GM23248 (cell line): Measurements from ENCODE around the gene GTF2F2. TPM values are rescaled to one million over a fixed set of nuclear protein-coding genes. Genes with fewer than 3 reads are reported as not detected.
A peak's percentile ranks its signal among the peaks of the same experiment; 100 is the strongest.

Experiments
- DNase-seq: peaks from one replicate; pipeline ENCODE4 v3.0.0-alpha.2; 2015
- H2AFZ ChIP-seq: fragments of 200-600 bp; sonication (generic); 2 replicates; pipeline ENCODE4 v1.6.1; 2016; ENCODE audit warnings: antibody characterized with exemption
- H3F3A ChIP-seq: fragments of 200-600 bp; sonication (generic); 2 replicates; pipeline ENCODE4 v1.6.1; 2016; ENCODE audit warnings: mild to moderate bottlenecking, antibody characterized with exemption, mixed run types; ENCODE audit not compliant: insufficient read depth
- H3K27ac ChIP-seq: fragments of 200-600 bp; sonication (generic); 2 replicates; pipeline ENCODE4 v1.5.1; 2016; ENCODE audit warnings: mild to moderate bottlenecking
- H3K27me3 ChIP-seq: fragments of 200-600 bp; sonication (generic); replicated peaks from 2 replicates; pipeline ENCODE4 v1.6.1; 2016; ENCODE audit warnings: mild to moderate bottlenecking; ENCODE audit not compliant: insufficient read depth
- H3K36me3 ChIP-seq: fragments of 200-600 bp; sonication (generic); 2 replicates; pipeline ENCODE4 v1.6.1; 2016; ENCODE audit warnings: low read depth, mild to moderate bottlenecking
- H3K4me1 ChIP-seq: fragments of 200-600 bp; sonication (generic); 2 replicates; pipeline ENCODE4 v1.6.1; 2016; ENCODE audit warnings: mild to moderate bottlenecking; ENCODE audit not compliant: insufficient read depth
- H3K4me2 ChIP-seq: fragments of 200-600 bp; sonication (generic); one replicate; pipeline ENCODE4 v1.6.1; 2016; ENCODE audit warnings: mild to moderate bottlenecking; ENCODE audit not compliant: unreplicated experiment
- H3K4me3 ChIP-seq: fragments of 200-600 bp; sonication (generic); 2 replicates; pipeline ENCODE4 v1.5.1; 2016; ENCODE audit warnings: mild to moderate bottlenecking
- H3K79me2 ChIP-seq: fragments of 200-600 bp; sonication (generic); 2 replicates; pipeline ENCODE4 v1.6.1; 2016; ENCODE audit warnings: mild to moderate bottlenecking; ENCODE audit not compliant: insufficient read depth
- H3K9ac ChIP-seq: fragments of 200-600 bp; sonication (generic); 2 replicates; pipeline ENCODE4 v1.6.1; 2016; ENCODE audit warnings: mild to moderate bottlenecking
- H3K9me2 ChIP-seq: fragments of 200-600 bp; sonication (generic); 2 replicates; pipeline ENCODE4 v1.6.1; 2016; ENCODE audit warnings: mixed run types, mild to moderate bottlenecking, moderate library complexity; ENCODE audit not compliant: insufficient read depth
- H3K9me3 ChIP-seq: fragments of 200-600 bp; sonication (generic); one replicate; pipeline ENCODE4 v1.6.1; 2017; ENCODE audit warnings: low read depth
- H4K20me1 ChIP-seq: fragments of 200-600 bp; sonication (generic); 2 replicates; pipeline ENCODE4 v1.6.0; 2016; ENCODE audit not compliant: insufficient read depth
- EZH2 ChIP-seq: fragments of 200-600 bp; sonication (generic); IDR thresholded peaks from 2 replicates; pipeline ENCODE4 v1.6.1; 2018; ENCODE audit warnings: antibody characterized with exemption, mild to moderate bottlenecking; ENCODE audit not compliant: insufficient read depth, poor library complexity, severe bottlenecking
- EZH2phosphoT487 ChIP-seq: fragments of 200-600 bp; sonication (generic); IDR thresholded peaks from 2 replicates; pipeline ENCODE4 v1.6.1; 2018; ENCODE audit warnings: antibody characterized with exemption, moderate library complexity, mild to moderate bottlenecking, low read depth; ENCODE audit not compliant: insufficient read depth
- WGBS, 2 experiments: methylation state at CpG; one replicate each; pipeline ENCODE4 v1.1.6; 2015 to 2017; ENCODE audit warnings: low lambda C conversion rate in 2 of 2, low coverage in 1 of 2; ENCODE audit errors: missing lambda C conversion rate in 2 of 2; 5-methylcytosine and 5-hydroxymethylcytosine counted together
- in situ Hi-C: fragments of 300-500 bp; cut with MboI; formaldehyde crosslinking; loops from 2 replicates; pipeline ENCODE4 v1.15.0; 2020
- polyA plus RNA-seq: library from polyadenylated mRNA; unstranded; fragments of >200 nt; fragmentation: Nextera tagmentation; extraction: Ambion mirVana; gene quantifications from 2 replicates; pipeline ENCODE4 v1.2.1, GENCODE V29; 2016
- total RNA-seq: library from RNA; depleted of rRNA; stranded (reverse); fragments of >200 nt; shearing (Covaris generic); gene quantifications from 2 replicates; pipeline ENCODE4 v1.2.3, GENCODE V29; 2014; rRNA removed

The GTF2F2 gene
- 23.7 and 25.3 TPM in 2 replicates for total RNA-seq
- polyA plus RNA-seq, result 26.4 and 27.6 TPM in 2 replicates

- in situ Hi-C loops, result no loop called here
- WGBS, 2 experiments, result 2% methylated on average over 48 to 53 of the region's 53 CpGs
Measured at GRCh38 chr13:45119991-45120864, at the start of gene GTF2F2. TSS of gene GTF2F2 (plus strand) at chr13:45120510. CDS start at chr13:45120656, 146 bp downstream.

DNA sequence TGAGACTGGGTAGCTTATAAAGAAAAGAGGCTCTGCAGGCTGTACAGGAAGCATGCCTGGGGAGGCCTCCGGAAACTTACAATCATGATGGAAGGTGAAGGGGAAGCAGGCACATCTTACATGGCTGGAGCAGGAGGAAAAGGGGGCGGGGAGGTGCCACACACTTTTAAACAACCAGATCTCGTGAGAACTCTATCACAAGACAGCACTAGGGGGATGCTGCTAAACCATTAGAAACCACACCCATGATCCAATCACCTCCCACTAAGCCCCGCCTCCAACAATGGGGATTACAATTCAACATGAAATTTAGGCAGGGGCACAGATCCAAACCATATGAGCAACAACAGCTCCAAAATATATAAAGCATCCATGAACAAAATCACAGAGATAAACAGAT is 46.5 kb upstream of the GTF2F2 start:
- in situ Hi-C loops, result no loop called here
- DNase-seq, result no peak
- WGBS, 2 experiments, result 60 to 63% methylated on average over 4 of the region's 4 CpGs
- H3K4me3 ChIP-seq, result no peak overlapping the region
- no peaks in the 10 kb centered on the region for H3K9me3 ChIP-seq
- H3K79me2 ChIP-seq, result no peaks in the 10 kb centered on the region
- no peak overlapping the region for H2AFZ ChIP-seq
- H3K4me1 ChIP-seq, result no peaks in the 10 kb centered on the region
- H3K36me3 ChIP-seq, result no peaks in the 10 kb centered on the region
- H3K4me2 ChIP-seq, result no peak overlapping the region
- H4K20me1 ChIP-seq, result no peaks in the 10 kb centered on the region
- TF ChIP-seq EZH2phosphoT487 (no peak), EZH2 (no peak)
- H3K27ac ChIP-seq, result no peak overlapping the region
- H3K9ac ChIP-seq, result no peak overlapping the region
- H3F3A ChIP-seq, result no peaks in the 10 kb centered on the region
- H3K27me3 ChIP-seq, result 0 out of 2 replicates have a peak, but pooled peaks cover 8% of the 10 kb centered on the region
- H3K9me2 ChIP-seq, result no peaks in the 10 kb centered on the region

More at GRCh38 chr13:45119991-45120864, at the start of gene GTF2F2:
- Histone ChIP-seq H2AFZ (peak within 1 kb of the TSS; percentile 99), H3K27ac (peak within 1 kb of the TSS; percentile 69), H4K20me1 (no peaks in the 10 kb centered on the region), H3K9me3 (no peaks in the 10 kb centered on the region), H3K9me2 (no peaks in the 10 kb centered on the region), H3F3A (peaks cover 13% of the 10 kb centered on the region), H3K4me1 (peaks cover 19% of the 10 kb centered on the region), H3K79me2 (peaks cover 49% of the 10 kb centered on the region), H3K36me3 (no peaks in the 10 kb centered on the region), H3K4me3 (peak within 1 kb of the TSS; percentile 85), H3K9ac (peak within 1 kb of the TSS; percentile 83), H3K4me2 (peak within 1 kb of the TSS; percentile 95), H3K27me3 (no peaks in the 10 kb centered on the region)
- DNase-seq, result peak; percentile 92
- TF ChIP-seq EZH2phosphoT487 (no peak), EZH2 (no peak)

DNA sequence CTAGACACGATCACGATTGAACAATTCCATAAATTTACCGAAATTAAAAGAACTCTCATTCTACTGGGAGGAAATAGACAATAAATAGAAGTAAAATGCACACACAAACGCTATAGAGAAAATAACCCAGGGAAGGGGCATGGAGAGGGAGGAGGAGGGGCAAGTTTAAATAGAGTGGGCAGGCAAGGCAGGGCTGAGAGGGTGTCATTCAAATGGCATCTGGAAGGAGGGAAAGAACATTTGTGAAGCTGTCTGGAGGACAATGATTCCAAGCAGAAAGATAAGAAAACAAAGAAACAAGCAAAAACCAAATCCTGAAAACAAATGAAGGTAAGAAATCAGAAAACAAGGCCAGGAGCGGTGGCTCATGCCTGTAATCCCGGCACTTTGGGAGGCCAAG is 45.6 kb upstream of the GTF2F2 start:
- Histone ChIP-seq H3K27me3 (0 out of 2 replicates have a peak, but pooled peaks cover 15% of the 10 kb centered on the region), H3K79me2 (no peaks in the 10 kb centered on the region), H3K4me3 (no peak overlapping the region), H3F3A (no peaks in the 10 kb centered on the region), H3K9ac (no peak overlapping the region), H3K36me3 (no peaks in the 10 kb centered on the region), H3K4me2 (no peak overlapping the region), H3K9me2 (no peaks in the 10 kb centered on the region), H2AFZ (no peak overlapping the region), H3K27ac (no peak overlapping the region), H3K9me3 (no peaks in the 10 kb centered on the region), H3K4me1 (no peaks in the 10 kb centered on the region), H4K20me1 (no peaks in the 10 kb centered on the region)
- DNase-seq, result no peak
- in situ Hi-C loops, result no loop called here
- TF ChIP-seq EZH2phosphoT487 (no peak), EZH2 (no peak)
- 93 to 96% methylated on average over 6 of the region's 6 CpGs for WGBS, 2 experiments

DNA sequence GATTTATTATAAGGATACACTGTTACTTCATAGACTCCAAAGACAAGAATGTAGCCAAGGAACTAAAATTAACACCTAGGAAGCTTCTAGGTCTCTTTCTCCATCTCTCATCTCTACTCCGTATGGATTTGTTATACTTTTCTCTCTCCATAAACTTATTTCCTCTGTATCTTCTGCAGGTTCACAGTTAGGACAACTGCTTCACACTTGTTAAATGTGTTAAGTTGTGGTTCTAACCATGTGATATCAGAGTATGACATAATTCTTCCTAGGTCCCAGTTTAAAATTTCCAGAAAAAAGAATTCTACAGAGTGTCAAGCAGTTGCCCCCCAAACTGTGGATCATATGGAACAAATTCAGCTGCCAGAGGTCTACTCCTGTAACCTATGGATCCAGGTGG is 42.3 kb upstream of the GTF2F2 start:
- Histone ChIP-seq H3K9me2 (no peaks in the 10 kb centered on the region), H3K9me3 (no peaks in the 10 kb centered on the region), H3F3A (no peaks in the 10 kb centered on the region), H3K27ac (no peak overlapping the region), H3K79me2 (no peaks in the 10 kb centered on the region), H3K9ac (no peak overlapping the region), H3K27me3 (peaks cover 29% of the 10 kb centered on the region; the same call in 1 of the 2 replicates), H3K36me3 (no peaks in the 10 kb centered on the region), H3K4me3 (no peak overlapping the region), H3K4me1 (no peaks in the 10 kb centered on the region), H3K4me2 (no peak overlapping the region), H4K20me1 (no peaks in the 10 kb centered on the region), H2AFZ (no peak overlapping the region)
- 41 to 53% methylated on average over 1 of the region's 1 CpG for WGBS, 2 experiments
- TF ChIP-seq EZH2, result no peak
- TF ChIP-seq EZH2phosphoT487, result no peak
- no peak for DNase-seq
- in situ Hi-C loops, result no loop called here
